NCI-H2029 treated with DMSO at 0.1 percent for 48 hours (cell line): Measurements from ENCODE around the gene ARMC2.
"Not testable (repeated sequence)": the region's sequence is repeated elsewhere in the genome, so short reads cannot be mapped to it uniquely, and the experiment has no call there.

ENCODE experiments used
- DNase-seq: peaks from one replicate; lab custom pipeline; 2025; lab: John Stamatoyannopoulos, UW

Gene ARMC2

DNA sequence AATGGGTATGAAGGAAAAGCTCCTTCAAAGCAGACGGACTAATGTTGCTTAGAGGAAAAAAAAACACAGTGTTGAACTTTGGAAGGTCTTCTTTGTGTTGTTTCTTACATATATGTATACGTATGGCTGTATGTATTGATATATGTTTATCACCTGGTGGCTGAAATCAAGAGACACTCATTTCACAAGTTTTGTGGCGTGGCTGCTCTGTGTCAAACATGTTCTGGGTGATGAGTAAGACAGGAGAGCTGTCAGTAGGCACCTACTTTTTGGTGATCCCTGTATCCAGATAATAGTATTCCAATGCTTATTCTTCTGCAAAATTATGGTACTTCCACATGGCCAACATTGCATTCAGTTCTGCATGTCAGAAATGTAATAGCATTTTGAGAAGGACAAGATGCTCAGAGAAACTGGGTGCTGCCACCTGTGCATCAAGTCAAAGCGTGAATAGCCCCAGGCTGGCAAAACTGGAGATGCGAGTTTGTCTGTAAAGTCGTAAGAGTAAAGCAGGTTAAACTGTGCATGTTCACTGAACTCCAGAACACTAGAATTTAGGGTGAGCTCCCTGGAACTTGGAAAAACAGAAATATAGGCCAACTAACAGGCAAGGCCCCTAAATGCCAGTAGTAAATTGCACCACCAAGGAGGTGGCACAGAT is 67.9 kb downstream of the ARMC2 start:
- DNase-seq = no peak

DNA sequence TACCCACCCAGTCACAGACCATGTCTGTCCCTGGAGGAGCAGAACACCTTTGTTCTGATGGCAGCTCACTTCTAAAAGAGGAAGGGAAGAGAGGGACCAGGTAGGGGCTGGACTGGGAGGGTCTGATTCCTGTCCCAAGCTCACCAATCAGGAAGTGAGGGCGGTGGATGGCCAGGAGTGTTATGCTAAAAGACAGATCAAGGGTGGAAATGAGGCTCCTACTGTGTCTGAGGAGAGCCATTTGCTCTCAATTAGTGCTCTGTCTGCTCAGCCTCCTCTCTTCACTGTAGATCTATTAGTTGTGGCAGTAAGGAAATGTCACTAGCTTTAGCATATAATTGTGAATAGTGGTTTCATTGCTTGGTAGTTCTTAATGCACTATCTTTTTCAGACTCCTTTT is 72.5 kb downstream of the ARMC2 start:
- DNase-seq = no peak

DNA sequence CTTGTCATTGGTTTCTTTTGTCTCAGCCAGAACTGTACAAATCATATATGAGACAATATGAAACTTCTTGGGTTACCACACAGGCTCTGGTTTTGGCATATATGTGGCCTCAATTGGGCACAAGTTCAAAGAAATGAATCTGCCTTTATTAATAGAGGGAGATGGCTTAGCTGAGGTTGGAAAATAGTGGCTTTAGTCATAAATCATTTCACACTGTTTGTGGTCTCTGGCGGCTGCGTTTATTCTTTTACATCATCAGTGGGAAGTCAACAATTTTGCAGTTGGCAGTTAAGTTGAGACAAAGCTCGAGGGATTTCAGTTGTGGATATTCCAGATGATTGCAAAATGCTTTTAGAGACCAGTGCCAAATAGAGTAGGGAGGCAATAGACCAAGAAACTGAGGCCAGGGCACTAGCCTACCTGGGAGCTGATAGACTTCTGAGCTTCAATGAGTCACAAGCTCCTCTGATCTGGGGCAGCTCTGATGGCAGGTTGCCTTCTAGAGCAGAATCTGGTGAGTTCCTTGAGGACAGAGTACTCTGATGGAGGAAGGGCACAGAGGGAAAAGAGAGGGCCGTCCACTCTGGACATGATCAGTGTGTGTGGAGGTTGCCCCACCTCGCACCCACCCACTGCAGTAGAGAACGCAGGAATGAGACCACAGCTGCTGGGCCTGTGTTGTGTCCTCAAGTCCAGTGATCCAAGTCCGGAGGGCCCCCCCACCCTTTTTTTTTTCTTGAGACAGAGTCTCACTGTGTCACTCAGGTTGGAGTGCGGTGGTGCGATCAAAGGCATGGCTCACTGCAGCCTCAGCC is 73.5 kb downstream of the ARMC2 start:
- DNase-seq = no peak

DNA sequence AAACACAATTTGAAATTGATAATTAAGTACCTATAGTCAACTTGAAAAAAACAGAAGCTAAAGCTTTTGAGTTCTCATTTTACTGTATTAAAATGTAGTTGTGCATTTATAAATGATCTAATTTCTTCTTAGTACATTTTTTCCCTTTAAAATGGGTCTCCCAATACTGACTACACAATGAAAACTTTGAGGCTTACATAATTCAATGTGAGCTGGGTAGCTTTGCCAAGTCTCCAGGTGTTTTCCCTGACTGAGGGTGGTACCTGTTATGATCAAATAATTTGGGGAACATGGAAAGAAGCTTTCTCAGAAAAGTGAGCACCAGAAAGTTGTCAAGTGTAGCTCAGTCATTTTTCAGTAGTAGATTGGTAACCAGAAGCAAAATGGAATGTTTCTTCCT is 74.3 kb downstream of the ARMC2 start:
- DNase-seq = no peak

DNA sequence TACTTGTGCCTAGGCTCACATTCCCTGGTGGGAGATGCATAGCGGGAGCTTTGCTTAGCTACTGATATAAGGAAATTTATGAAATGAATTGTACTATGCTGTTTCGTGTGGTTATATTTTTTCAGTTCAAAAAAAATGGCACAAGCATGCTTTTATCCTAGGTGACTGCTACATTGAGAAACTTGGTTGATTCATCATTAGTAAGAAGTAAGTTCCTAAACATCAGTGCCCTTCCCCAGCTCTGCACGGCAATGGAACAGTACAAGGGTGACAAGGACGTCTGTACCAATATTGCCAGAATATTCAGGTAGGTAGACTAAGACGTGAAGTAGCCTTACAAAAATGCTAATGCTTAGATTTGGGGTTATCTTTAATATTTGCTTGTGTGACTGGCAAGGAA is 79.7 kb downstream of the ARMC2 start:
- DNase-seq = no peak

DNA sequence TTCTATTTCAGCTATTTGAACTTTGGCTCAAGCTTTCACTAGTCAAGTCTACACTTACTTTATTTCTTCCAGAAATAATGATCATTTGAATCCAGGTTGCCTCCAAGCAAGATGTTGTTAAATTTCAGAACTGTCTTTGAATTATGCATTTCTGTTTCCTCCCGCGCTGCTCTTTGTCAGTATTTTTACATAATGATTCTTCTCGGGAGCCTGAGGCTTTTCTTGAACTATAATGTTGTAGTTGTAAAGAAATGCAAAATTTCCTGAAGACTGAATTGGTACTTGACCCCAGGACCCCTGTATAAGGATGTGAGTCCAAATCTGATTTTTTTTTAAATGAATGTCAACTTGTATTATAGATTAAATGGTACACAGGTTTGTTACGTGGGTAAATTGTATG is 80.4 kb downstream of the ARMC2 start:
- DNase-seq = no peak

DNA sequence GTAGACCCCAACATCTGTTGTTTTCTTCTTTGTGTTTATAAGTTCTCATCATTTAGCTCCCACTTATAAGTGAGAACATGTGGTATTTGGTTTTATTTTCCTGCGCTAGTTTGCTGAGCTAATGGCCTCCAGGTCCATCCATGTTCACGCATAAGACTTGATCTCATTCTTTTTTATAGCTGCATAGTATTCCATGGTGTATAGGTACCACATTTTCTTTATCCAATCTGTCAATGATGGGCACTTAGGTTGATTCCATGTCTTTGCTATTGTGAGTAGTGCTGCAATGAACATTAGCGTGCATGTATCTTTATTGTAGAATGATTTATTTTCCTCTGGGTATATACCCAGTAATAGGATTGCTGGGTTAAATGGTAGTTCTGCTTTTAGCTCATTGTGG is 82.9 kb downstream of the ARMC2 start:
- not testable (repeated sequence) for DNase-seq

DNA sequence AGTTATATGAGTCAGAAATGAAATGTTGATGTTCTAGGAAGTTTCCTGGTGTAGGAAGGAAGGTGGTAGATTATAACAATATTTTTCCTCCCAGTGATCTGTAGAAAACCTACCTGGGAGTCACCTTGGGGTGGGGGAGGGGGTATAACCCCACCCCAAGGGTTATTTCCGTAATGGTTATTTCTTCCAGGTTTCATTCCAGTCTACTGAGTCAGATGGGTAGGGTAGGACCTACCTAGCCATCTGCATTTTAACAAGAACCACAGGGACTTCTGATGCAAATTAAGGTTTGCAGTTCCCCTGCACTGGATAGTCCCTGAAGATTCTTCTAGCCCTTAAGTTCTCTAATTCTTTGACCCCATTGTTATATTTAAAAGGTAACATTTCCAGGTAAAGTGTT is 88.9 kb downstream of the ARMC2 start:
- DNase-seq = no peak

DNA sequence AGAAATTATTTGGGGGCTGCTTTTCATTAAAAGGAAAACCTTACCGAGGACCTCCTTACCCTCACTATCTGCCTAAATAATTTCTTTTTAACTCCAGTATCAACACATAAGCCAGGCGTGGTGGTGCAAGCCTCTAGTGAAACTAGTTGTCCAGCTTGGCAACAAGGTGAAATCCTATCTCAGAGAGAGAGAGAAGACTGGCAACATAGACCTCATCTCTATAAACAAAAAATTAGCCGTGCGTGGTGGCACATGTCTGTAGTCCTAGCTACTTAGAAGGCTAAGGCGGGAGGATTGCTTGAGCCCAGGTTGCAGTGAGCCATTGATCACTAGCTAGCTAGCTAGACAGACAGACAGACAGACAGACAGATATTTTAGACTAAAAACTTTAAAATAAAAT is 92.5 kb downstream of the ARMC2 start:
- no peak for DNase-seq

DNA sequence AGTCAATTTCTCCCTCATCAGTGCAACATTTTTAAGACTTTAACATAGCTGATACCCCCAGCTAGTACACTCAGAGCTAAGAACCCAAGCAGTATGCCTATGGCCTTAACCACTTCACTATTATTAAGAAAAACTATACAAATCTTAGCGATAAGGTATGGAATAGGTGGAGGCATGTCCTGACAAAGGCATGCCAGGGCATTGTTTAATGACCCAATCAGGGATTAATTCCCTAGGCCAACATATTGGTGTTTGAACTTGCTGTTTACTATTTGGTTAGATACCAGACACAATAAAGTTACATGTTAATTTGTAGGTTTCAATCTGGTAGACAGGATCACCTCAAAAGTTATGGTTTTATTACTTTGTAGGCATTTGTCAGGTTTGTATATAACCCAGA is 93.1 kb downstream of the ARMC2 start:
- no peak for DNase-seq

DNA sequence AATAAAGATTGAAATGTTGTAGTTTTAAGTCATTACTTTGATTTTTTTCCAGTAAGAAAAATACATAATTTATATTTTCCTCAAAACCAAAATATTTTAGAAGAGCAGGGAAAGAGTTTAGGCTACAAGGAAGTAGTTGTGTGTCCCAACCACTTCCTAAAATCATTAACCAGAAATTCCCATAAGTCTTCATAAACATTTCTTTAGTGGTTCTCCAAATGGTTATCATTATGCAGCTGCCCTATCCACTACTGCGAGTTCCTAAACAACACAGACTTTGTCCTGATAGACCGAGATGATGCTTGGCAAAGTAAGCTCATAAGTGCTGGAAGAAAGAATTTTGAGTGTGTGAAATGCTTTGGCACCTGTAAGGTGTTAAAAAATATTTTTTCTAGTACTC is 93.6 kb downstream of the ARMC2 start:
- no peak for DNase-seq

DNA sequence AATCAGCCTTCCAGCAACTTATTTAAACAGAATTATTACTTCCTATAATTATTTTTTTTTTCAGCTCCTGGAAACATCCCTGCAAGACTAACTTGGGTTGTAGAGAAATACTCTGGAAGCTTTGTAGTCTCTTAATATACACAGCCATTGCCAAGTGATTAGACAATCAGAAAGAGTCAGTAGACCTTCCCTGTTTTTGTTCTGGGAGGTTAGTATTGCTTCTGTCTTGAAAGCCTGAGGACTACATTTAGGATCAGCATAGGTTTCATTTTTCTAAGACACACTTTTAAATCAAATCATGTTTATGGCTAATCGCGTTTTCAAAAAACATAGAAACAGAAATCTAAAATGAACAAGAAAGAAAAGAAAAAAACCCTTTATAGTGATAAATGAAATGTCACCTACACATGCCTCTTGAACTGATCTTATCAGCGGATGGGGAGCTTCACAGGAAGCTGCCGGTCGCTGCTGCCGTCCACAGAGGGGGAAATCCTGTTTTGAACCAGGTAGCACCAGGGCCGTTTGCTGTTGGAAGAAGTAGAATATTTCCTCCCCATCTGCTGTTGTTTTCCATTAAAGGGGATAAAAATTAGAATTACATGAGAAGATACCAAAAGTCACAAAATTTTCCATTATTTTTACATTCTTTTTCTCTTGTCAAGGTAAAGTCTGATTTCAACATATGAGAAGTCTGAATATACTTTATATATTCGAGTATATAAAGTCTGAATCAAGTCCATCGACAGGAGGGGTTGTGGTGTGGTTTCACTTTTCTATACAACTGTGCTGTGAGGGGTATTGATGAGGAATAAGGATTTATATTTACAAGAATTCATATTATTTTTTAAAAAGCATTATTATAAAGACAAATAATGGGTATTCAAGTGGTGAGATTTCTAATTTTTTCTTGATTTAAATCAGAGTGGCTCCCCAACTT is 94.6 kb downstream of the ARMC2 start:
- DNase-seq = no peak

DNA sequence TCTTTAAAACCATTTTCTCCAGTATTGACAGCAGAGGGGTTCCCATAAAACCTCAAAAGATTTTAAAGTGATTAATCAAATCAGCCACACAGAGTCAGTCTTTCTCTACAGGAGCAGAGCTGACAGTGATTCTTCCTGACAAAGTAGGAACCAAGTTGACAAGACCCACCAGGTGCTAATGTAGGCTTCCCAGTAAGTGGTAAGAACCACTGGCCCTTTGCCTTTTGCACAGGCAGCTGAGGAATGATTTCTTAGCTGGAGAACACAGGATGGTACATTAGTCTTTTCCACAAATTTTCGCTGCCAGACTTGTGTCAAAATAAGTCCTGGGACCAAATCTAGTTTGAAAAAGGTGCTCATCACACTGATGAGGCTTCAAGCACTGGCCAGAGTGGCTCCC is 95.8 kb downstream of the ARMC2 start:
- DNase-seq = no peak

DNA sequence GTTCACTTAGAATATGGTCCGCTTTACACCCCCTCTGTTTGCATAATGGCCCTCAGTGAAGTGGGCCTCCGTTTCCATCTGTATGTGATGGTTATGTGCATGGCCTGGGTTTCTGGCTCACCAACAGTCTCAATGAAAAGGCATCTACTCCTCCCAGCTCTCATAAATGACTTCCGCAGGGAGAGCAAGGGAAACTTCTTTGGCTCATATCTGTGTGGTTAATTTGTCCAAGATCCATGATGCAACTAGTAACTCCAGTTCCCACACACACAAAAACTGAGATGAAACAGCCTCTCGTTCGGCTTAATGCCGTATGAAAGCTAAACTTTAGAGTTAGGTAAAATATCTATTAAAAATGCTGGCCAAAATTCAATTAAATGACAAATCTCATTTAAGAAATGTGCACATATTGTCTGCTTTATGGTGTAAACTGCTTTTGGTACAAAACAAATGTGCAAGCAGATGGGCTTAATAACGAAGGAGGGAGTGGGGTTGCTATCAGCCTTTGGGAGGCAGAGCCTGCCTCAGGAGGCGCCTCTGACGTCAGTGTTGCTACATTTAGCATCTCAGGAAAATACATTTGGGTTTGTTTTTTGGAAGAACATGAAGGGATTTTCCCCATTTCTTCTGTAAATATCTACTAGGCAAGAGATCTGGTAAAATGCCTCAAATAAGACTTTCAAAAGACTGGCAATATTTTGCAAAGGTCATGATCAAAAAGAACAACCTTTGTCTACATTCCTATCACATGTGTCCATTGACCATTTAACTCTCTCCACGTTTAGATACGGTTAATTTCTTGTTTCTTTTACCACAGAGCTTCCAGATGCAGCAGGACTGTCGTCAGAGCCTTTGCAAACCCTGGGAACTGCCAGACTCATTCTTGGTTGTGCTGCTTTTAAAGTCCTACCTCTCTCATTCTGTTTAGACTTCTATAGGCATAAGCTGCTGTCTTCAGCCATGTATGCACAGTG is 96.8 kb downstream of the ARMC2 start:
- DNase-seq = no peak

DNA sequence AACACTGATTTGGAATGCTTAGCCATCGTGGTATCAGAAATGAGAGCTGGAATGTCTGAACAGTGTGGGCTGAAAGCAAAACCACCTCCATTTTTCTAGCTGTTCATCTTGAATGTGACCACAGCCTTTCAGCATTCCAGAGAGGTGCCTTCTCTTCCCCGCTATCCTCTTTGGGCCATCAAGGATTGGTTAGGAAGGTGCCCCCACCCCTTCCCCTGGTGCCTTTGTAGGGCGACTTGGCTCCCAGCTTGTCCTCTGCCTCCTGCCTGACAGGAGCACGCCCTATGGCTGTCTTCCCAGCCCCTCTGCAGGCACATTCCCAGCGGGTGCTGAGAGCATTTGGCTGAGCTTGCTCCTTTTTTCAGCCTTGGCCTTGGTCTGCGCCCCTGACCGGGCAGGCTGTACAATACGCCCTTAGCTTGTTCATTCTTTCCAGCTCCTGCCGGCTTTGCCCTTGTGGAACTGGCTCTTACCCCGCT is 97.5 kb downstream of the ARMC2 start:
- DNase-seq = no peak

DNA sequence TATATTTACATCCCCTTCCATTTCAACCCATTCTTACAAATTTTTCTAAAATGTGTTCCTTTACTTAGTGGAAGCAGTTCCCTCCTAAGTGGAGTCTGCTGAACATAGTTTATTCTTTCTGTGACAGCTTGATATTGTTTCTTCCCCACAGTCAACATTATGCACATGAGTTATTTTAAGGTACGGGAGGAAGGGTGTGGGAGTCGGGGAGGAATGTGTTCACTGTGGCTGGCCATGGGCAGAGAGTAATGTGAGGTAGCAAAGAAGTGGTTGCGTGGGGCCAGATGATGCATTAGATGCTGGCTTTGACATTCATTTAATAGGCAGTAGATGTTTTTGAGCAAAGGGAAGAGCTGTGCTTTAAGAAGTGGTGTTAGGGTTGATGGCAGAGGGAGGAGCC is 98.5 kb downstream of the ARMC2 start:
- DNase-seq = no peak

DNA sequence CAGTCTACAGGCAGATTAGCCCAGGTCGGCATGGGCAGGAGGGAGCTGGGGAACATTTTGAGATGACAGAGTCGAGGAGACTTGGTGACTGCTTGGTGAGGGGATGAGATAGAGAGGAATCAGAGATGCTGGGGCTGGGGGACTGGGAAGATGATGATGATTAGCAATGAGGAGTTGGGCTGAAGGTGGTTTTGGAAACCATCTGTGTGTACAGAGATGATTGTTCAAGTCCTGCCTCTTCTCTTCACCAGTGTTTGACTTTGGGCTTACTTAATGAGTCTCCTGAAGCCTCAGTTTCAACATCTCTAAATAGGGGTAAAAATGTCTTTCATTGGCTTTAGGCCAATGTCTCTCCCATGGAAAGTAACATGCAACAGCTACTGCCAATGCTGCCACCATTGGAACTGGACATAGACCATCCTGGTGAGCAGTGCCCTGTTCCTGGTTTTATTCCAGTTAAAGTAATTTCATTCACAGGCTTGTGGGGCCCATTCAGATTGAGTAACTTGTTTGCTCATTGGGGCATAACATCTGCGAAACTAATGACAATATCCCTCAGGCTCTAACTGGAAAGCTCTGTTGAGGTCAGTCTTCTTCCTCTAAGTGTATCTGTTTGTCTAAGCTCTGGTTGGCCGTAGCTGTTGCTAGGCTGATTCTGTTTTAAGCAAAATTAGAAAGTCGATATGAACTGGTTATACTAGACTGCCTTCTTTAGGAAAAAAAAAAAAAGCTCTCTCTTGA is 99.1 kb downstream of the ARMC2 start:
- DNase-seq = peak; percentile 74

DNA sequence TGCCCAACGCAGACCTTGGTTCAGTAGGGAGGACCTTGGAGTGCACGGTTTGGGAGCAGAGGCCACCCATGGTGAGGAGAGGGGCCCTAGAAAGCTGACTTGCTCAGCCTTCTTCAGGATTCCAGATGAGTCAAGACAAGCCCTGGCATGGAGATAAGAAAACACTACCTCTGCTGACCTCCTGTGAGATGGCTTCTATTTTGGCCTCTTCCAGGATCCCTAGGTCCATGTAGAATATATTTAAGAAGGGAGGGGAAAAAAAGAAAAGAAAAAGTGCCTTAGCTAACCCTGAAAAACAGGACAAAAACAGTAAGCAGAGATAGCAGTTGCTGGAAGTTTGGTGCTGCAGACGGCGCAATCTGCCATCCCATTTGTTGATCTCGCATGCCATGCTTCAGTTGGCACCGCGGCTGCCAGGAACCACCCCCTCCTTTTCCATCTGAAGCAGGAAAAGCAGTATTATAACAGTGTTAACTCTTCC is 100.0 kb downstream of the ARMC2 start:
- DNase-seq = peak; percentile 51

DNA sequence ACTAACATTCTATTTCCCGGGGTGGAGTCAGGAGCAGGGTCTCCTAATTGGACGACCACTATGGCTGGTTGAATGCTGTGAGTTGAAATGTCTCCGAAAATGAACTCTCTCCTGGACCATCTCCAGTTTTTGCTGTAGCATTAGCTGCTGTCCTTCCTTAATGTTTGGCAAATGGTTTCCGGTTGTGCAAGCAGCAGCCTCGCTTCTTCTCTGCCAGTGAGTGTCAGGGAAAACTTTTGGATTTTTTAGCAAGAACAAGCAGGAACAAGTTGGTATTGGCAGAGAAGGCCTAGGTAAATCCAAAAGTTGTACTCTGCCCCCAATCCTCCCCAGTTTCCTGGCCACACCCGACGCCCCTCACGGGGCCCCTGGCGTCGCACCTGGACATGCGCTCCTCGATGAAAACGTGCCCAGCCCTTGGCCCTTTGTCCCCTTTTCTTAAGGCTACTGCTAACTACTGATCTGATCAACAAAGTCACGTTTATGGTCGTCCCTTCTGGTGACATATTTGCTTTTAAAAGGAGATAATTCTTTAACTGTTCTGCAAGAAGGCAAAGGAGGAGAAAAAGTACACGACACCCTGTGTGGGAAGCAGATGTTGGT is 103.2 kb downstream of the ARMC2 start:
- no peak for DNase-seq
